ENCODE measurements around the gene LGR6. TPM values are rescaled to one million over a fixed set of nuclear protein-coding genes. Genes with fewer than 3 reads are reported as not detected.
"Not testable (repeated sequence)": the region's sequence is repeated elsewhere in the genome, so short reads cannot be mapped to it uniquely, and the experiment has no call there.

The LGR6 gene
- total and polyA plus RNA-seq, 3 donors from 2014 or later, result 8.1 to 18.4 (median 8.3) TPM

DNA sequence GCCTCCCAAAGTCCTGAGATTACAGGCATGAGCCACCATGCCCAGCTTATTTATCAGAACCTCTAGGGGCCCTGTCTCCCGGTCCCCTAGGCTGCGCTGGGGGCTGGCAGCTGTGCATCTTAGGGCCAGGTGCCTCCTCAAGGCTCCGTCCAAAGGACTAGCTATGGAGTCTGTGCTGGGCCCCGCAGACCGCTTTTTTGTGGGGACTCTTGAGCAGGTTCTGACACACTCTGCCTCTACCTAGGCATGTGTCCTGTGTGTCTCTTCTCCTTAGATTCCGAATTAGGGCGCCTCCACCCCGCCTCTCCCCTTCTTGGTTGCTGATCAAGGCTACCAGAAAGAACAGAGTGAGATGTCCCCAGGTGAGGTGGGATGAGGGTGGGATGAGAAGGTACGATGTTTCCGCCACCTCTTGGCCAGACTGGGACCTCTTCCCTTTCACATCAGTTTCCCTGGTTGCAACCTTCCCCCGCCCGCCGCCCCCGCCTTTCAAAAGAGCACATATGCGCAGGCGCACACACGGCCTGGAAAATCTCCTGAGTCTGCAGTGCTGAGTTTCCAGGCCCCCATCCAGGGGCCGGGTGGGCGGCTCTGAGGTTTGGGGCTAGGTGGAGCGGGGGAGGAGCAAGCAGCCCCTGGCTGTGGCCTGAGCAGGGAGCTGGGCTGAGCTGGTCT, 28.2 kb upstream of the LGR6 start:
- H3K27ac ChIP-seq, result peak overlapping the region; percentile 60 to 87
- peak overlapping the region in 1 of 2 donors; percentile 33 for H3K4me3 ChIP-seq
- H3K4me1 ChIP-seq, result peaks cover 83% of the 10 kb centered on the region
- H3K27me3 ChIP-seq, result no peaks in the 10 kb centered on the region
- TF ChIP-seq, protein P1, sequence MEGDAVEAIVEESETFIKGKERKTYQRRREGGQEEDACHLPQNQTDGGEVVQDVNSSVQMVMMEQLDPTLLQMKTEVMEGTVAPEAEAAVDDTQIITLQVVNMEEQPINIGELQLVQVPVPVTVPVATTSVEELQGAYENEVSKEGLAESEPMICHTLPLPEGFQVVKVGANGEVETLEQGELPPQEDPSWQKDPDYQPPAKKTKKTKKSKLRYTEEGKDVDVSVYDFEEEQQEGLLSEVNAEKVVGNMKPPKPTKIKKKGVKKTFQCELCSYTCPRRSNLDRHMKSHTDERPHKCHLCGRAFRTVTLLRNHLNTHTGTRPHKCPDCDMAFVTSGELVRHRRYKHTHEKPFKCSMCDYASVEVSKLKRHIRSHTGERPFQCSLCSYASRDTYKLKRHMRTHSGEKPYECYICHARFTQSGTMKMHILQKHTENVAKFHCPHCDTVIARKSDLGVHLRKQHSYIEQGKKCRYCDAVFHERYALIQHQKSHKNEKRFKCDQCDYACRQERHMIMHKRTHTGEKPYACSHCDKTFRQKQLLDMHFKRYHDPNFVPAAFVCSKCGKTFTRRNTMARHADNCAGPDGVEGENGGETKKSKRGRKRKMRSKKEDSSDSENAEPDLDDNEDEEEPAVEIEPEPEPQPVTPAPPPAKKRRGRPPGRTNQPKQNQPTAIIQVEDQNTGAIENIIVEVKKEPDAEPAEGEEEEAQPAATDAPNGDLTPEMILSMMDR (IDR thresholded peaks at IDR 0.05), result no peak
- no peak for TF ChIP-seq POLR2A (IDR thresholded peaks at IDR 0.05)
- DNase-seq, result peak; percentile 71
- no peaks in the 10 kb centered on the region for H3K9me3 ChIP-seq
- 51 to 55% methylated on average over 17 to 20 of the region's 20 CpGs for WGBS, 2 donors
- H3K36me3 ChIP-seq (ENCODE audit: low read depth, missing control alignments), result no peaks in the 10 kb centered on the region
- intact Hi-C loops (cut with DNase I; ENCODE audit: low total_unique reads), result no loop called here

DNA sequence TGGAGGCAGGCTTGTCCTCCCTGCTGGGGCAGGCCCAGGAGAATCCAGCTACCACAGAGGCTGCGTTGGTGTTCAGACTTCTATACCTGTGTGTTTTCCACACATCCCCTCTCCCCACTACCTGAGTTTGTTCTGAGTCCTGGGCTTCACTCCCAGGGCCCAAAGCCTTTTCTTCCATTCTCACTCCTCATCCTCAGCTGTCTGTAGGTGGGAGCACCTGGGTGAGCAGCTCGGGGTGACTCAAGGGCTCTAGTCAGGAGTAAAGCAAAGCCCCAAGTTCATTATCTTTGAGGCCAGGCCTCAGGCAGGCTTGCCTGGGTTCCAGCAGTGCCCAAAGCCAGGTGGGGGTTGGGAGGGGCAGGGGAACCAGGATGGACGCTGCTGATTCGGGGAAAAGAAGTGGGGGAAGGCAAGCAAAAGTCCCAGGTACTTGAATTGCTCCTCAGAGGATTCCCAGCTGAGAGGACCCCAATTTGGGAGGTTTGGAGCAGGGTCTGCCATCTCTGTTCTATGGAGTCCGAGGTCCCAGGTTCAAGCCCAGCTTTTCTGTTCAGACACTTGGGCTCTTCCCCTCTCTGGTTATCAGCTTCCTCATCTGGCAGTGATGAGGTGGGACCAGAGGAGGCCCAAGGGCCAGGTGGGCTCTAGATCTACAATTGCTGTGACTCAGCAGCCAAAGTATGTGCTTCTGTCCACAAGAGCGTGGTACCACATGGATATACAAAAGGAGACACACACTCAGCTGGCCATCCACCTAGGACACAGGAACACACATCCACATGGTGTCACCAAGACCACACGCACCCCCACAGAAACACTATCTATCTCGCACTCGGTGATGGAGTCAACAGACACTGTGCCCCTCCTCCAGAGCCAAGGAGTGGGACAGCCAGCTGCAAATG, 27.4 kb upstream of the LGR6 start:
- Histone ChIP-seq H3K4me1 (peaks cover 75% of the 10 kb centered on the region), H3K27me3 (no peaks in the 10 kb centered on the region), H3K36me3 (ENCODE audit: low read depth, missing control alignments) (no peaks in the 10 kb centered on the region), H3K27ac (peak overlapping the region; percentile 60 to 87), H3K9me3 (no peaks in the 10 kb centered on the region), H3K4me3 (no peak overlapping the region)
- intact Hi-C loops (cut with DNase I; ENCODE audit: low total_unique reads), result no loop called here
- 65 to 83% methylated on average over 6 to 9 of the region's 9 CpGs for WGBS, 2 donors
- no peak for DNase-seq
- no peak for TF ChIP-seq POLR2A (IDR thresholded peaks at IDR 0.05)
- TF ChIP-seq, protein P1 (IDR thresholded peaks at IDR 0.05), result no peak

DNA sequence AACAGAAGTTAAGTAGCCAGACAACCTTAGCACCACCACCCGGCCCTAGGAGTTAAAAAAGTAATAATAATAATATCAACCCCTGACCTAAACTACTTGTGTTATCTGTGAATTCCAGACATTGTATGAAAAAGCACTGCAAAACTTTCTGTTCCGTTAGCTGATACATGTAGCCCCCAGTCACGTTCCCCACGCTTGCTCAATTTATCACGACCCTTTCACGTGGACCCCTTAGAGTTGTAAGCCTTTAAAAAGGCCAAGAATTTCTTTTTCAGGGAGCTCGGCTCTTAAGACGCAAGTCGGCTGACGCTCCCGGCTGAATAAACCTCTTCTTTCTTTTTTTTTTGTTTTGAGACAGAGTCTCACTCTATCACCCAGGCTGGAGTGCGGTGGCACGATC, 26.5 kb upstream of the LGR6 start:
- H3K27me3 ChIP-seq; H3K36me3 ChIP-seq (ENCODE audit: low read depth, missing control alignments); H3K9me3 ChIP-seq; intact Hi-C loops (cut with DNase I; ENCODE audit: low total_unique reads); H3K4me3 ChIP-seq; DNase-seq: not testable (repeated sequence)
- H3K4me1 ChIP-seq, result peaks cover 67% of the 10 kb centered on the region
- peak overlapping the region; percentile 51 to 60 for H3K27ac ChIP-seq
- 35 to 44% methylated on average over 13 of the region's 13 CpGs for WGBS, 2 donors

DNA sequence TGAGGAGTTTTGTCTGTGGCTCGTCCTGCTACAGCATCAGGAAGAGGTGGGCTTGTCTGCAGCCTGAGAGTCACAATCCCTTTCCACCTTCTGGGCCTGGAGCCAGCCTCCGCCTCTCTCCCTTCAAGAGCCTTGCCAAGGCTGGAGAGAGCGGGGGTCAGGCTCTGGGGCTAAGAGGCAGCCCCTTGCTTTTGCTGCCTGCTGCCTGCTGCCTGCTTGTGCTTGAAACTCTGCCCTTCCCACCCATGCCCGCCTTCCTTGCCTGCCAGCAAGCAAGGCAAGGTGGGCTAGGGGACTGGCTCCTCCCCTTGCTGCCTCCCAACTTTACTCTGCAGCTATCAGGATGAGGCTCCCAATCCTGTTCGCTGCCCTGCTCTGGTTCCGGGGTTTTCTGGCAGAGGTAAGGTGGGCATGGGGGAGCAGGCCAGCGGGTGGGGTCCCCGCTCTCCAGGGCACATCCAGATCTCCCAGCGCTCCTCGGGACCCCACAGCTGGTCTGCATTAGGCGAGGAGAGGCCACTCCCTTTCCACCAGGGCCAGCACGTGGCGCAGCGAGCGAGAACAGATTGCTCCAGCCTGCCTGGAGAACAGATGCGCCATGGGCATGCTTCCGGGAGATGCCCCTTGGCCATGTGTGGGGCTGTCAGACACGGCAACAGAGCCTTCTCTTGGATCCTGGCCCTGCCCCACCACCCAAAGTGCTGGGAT, 25.7 kb upstream of the LGR6 start:
- DNase-seq, result peak; percentile 87
- no peaks in the 10 kb centered on the region for H3K9me3 ChIP-seq
- intact Hi-C loops (cut with DNase I; ENCODE audit: low total_unique reads), result no loop called here
- no peaks in the 10 kb centered on the region for H3K27me3 ChIP-seq
- peak overlapping the region in 1 of 2 donors; percentile 51 for H3K27ac ChIP-seq
- H3K4me3 ChIP-seq, result no peak overlapping the region
- H3K4me1 ChIP-seq, result peaks cover 59% of the 10 kb centered on the region
- WGBS, 2 donors, result 49 to 58% methylated on average over 12 to 17 of the region's 18 CpGs
- TF ChIP-seq, protein P1 (IDR thresholded peaks at IDR 0.05), result no peak
- no peak for TF ChIP-seq POLR2A (IDR thresholded peaks at IDR 0.05)
- no peaks in the 10 kb centered on the region for H3K36me3 ChIP-seq (ENCODE audit: low read depth, missing control alignments)

DNA sequence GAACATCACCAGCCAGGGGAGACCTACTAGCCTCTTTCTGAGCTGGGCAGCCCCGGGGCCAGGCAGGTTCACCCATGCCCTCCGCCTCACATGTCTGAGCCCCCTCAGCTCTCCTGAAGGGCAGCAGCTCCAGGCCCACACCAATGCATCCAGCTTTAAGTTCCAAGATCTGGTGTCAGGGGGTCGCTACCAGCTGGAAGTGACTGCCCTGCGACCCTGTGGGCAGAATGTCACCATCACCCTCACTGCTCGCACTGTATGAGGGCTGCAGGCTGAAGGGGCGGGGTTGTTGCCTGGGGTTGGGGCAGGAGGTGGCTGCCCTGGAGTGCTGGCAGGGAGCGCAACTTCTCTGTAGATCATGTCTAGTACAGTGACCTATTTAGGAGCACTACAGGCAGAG, 24.7 kb upstream of the LGR6 start:
- Histone ChIP-seq H3K4me1 (peaks cover 49% of the 10 kb centered on the region), H3K4me3 (no peak overlapping the region), H3K27me3 (no peaks in the 10 kb centered on the region), H3K36me3 (ENCODE audit: low read depth, missing control alignments) (no peaks in the 10 kb centered on the region), H3K27ac (no peak overlapping the region), H3K9me3 (no peaks in the 10 kb centered on the region)
- WGBS, 2 donors, result 79 to 94% methylated on average over 7 of the region's 7 CpGs
- intact Hi-C loops (cut with DNase I; ENCODE audit: low total_unique reads), result no loop called here
- no peak for TF ChIP-seq POLR2A (IDR thresholded peaks at IDR 0.05)
- TF ChIP-seq, protein P1 (IDR thresholded peaks at IDR 0.05), result no peak
- no peak for DNase-seq

Measured in testis (tissue), 3 donors.